GM12878 (cell line): ENCODE measurements around the gene SFT2D1.

Experiments
- CTCF ChIP-seq, 3 experiments: IDR thresholded peaks in 2 of 3; conservative IDR thresholded peaks in 1 of 3; 2 replicates each; pipeline ENCODE4 v1.5.1; 2011; ENCODE audit warnings: low read depth in 3 of 3, low read length in 3 of 3, mild to moderate bottlenecking in 3 of 3, control low read depth in 2 of 3, moderate library complexity in 2 of 3, inconsistent platforms in 1 of 3, mixed read lengths in 1 of 3; ENCODE audit not compliant: control insufficient read depth in 2 of 3, insufficient read depth in 1 of 3; ENCODE audit errors: extremely low read depth in 1 of 3
- TAF1 ChIP-seq: IDR thresholded peaks from 2 replicates; pipeline ENCODE4 v1.6.1; 2011; ENCODE audit warnings: mild to moderate bottlenecking, low read depth, low read length, borderline replicate concordance
- TF ChIP-seq, protein P1 (sequence below): IDR thresholded peaks from 2 replicates; pipeline ENCODE4 v1.6.1; 2011; ENCODE audit warnings: low read depth, mild to moderate bottlenecking, low read length, moderate library complexity, borderline replicate concordance; ENCODE audit errors: extremely low read depth

DNA sequence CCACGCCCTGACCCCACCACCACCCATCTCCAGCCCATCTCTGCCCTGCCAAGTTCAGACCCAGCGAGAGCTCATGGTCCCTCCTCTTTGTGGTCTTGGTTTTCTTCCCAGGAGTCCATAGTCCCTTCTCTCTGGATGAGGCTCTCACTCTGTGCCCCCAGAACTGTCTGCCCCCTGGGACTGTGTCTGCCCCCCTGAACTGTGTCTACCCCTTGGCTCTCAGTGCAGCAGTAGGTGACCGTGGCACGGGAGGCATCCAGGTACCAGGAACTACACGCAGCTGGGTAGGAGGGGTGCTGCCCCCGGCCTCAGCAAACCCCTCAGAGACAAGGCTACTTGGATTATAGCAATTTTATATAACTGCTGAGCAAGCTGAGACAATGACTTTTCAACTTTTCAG lies 57.7 kb downstream of the SFT2D1 start:
- TF ChIP-seq, protein P1, sequence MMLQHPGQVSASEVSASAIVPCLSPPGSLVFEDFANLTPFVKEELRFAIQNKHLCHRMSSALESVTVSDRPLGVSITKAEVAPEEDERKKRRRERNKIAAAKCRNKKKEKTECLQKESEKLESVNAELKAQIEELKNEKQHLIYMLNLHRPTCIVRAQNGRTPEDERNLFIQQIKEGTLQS: no peak
- TF ChIP-seq CTCF (IDR thresholded peaks at IDR 0.05 in 2 of 3, conservative IDR thresholded peaks at IDR 0.05 in 1 of 3; ENCODE audit: control insufficient read depth in 2 of 3, extremely low read depth in 1 of 3, insufficient read depth in 1 of 3, low read depth in 3 of 3, low read length in 3 of 3) (no peak), TAF1 (no peak)
